Measurements from ENCODE around the gene GNA12.

GNA12 gene

GRCh38 chr7:2802504-2803341, 41.4 kb downstream of the GNA12 start:
- DNase-seq (ENCODE audit: low spot score): peak; percentile 70

GRCh38 chr7:2802101-2802500, 42.0 kb downstream of the GNA12 start:
- peak; percentile 57 for DNase-seq (ENCODE audit: low spot score)

DNA sequence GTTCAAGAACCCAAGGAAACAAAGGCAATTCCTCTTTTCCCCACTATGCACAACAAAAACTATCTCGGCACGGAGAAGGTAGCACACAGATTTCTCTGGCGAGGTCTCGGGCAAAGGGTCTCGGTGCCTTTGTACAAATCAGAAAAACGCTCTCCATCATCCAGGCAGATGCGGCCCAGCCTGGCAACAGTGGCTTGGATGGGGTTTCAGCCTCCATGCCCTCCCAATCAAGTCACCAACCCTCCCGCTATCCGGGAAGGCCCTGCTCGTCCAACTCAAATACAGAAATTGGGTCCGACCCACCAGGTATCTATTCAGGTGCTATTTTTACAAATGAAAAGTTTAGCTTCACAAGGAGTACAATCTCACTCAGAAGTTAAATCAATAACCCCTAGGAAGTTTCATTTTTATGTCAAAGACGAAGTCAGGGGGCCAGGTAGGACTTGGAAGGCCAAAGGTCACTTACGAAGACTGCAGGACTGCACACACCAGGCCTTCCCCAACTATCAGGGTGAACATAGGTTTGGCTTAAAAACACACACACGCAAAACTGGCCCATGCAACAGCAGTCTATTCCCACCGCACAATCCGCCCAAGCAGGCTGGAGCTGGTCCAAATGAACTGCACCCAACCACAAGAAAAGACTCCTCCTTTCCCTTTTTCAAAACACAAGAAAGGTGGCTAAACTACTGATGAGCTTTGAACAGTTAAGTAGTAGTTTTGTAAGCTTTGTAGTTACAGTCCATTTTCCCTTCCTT, 43.0 kb downstream of the GNA12 start:
- no peak for DNase-seq (ENCODE audit: low spot score)

- no peak for DNase-seq (ENCODE audit: low spot score)
These were observed 43.7 kb downstream of the GNA12 start for GRCh38 chr7:2800220-2800930.

DNA sequence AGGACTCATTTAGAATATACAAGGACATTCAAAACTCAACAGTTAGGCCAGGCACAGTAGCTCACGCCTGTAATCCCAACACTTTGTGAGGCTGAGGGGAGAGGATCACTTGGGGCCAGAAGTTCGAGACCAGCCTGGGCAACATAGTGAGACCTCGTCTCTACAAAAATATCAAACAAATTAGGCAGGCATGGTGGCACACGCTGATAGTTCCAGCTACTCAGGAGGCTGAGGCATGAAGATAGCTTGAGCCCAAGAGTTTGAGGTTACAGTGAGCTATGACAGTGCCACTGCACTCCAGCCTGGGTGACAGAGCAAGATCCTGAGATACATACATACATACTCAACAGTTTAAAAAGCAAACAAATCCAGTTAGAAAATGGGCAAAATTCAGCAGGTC, 44.9 kb downstream of the GNA12 start:
- no peak for DNase-seq (ENCODE audit: low spot score)

GRCh38 chr7:2798669-2799068, 45.4 kb downstream of the GNA12 start:
- no peak for DNase-seq (ENCODE audit: low spot score)

GRCh38 chr7:2796358-2797352, 47.5 kb downstream of the GNA12 start:
- DNase-seq (ENCODE audit: low spot score): peak; percentile 50

- no peak for DNase-seq (ENCODE audit: low spot score)
These were observed 48.2 kb downstream of the GNA12 start for GRCh38 chr7:2795906-2796305.

DNA sequence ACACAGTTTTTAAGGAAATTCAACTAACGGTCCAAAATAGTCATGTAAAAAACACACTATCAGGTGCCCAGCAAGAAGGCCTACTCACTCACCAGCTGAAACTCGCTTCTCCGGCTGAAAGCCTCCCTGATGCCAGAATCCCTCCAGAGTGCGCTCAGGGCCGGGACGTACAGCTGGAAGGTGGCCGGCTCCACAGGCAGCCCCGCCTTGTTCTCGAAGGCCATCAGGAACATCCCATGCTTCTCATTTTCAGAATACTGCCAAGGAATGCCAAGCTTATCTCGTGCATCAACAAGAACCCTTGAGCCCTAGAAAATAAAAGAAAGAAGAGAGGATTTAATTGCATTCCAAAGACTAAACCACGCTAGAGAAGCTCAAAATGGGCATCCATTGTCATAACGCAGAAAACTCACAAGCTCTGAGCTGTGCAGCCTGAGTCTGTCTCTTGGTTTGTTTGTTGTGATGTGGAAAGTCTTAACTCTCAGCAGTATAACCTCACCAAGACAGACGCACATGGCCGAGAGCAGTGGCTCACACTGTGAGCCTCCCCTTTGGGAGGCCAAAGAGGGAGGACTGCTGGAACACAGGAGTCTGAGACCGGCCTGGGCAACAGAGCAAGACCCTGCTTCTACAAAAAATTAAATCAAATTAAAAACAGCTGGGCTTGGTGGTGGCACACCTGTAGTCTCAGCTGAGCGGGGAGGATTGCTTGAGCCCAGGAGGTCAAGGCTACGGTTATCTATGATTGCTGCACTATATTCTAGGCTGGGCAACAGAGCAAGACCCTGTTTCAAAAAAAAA, 49.1 kb downstream of the GNA12 start:
- no peak for DNase-seq (ENCODE audit: low spot score)

DNA sequence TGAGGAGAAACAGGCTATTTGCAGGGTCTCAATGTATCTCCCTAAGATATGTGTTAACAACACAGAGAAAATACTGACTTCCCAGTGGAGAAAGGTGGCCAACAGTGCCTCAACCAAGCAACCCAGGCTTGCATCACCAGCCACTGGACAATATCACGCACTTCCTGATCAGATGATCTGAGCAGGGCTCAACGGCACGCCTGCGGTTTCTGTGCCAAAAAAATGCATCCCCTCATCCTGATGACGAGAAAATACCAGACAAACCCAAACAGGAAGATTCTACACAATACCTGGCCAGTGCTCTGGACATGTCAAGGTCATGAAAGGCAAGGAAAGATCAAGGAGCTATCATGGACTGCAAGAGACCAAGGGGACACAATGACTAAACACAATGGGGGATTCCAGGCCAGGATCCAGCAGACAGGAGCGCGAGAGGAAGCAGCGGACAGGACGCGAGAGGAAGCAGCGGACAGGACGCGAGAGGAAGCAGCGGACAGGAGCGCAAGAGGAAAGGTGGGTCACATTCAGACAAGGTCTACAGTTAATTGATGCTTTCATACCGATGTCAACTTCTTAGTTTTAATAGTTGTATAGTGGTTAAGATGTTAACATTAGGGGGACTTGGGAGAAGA, 51.1 kb downstream of the GNA12 start:
- peak; percentile 44 for DNase-seq (ENCODE audit: low spot score)

- no peak for DNase-seq (ENCODE audit: low spot score)
These were observed 51.9 kb downstream of the GNA12 start for GRCh38 chr7:2792235-2792634.

DNA sequence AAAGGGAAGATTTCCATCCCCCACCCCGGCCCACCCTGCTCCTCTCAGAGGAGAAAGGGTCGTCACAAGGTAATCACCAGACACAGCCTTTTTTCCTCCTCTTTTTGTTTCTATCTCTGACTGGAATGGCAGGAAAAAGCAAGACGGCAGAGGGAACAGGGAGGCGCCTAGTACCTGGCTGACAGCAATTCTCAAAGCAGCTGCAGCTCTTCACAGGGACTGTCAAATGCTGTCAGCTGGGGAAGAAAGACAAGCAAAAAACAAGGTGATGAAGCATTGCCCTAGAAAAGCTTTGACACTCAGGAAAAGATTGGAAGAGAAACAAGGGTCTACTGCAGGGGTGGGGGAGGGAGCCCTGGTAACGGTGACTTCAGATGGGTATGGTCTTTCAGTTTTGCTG, 52.7 kb downstream of the GNA12 start:
- no peak for DNase-seq (ENCODE audit: low spot score)

GRCh38 chr7:2787251-2787951, 56.7 kb downstream of the GNA12 start:
- DNase-seq (ENCODE audit: low spot score): no peak

DNA sequence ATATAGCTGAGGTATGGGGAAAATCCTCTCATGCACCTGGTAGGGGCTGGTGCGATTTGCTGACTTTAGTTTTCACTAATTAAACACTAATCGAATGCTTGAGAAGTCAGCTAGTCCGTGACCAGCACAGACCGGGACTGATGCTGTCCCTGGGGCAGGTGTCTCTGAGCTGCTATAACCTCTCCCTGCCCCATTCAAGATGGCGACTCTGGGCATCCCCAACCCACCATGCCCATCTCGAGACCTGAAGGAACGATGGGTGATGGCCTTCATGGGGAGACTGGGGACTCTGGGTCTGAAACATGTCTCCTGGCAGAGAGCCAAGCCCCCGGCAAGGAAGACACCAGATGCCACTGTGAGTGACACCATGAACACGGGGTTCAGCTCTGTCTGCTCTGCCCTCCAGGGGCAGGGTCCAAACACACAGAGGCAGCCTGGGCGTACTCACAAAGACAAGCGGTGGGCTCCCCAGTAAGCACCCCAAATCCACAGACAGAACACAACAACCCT, 57.4 kb downstream of the GNA12 start:
- no peak for DNase-seq (ENCODE audit: low spot score)

GRCh38 chr7:2785071-2785500, 59.0 kb downstream of the GNA12 start:
- peak; percentile 67 for DNase-seq (ENCODE audit: low spot score)

DNA sequence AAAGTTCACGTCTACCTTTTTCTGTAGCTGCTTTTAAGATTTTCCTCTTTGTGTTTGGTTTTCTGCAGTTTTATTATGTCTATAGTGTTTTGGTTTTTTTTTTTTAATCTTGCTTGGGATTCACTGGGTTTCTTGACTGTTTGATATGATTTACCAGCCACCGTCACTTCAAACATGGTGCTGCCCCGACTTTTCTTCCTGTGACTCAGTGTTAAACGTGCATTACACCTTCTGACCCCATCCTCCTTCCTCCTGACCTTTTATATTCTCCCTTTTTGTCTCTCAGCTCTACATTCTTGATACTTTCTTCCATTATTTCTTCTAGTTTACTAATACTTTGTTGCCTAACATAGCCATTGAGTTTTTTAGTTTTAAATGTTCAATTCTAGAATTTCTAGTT, 61.5 kb downstream of the GNA12 start:
- no peak for DNase-seq (ENCODE audit: low spot score)

DNA sequence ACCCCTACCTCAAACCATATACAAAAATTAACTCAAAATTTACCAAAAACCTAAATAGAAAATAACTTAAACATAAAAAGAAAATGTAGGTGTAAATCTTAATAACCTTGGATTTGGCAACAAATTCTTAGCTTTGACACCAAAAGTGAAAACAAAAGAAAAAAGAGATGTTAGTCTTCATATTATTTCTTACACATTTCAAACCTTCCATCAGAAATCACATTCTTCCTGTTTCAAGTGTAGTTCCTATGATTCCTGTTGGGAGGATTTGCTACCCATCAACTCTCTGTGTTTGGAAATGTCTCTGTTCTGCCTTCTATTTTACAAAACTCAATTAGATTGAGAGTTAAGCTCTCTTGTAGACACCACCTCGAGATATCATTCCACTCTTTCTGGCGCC, 62.0 kb downstream of the GNA12 start:
- DNase-seq (ENCODE audit: low spot score): no peak

GRCh38 chr7:2781636-2782035, 62.5 kb downstream of the GNA12 start:
- DNase-seq (ENCODE audit: low spot score): no peak

GRCh38 chr7:2779051-2779450, 65.1 kb downstream of the GNA12 start:
- no peak for DNase-seq (ENCODE audit: low spot score)
